ENCODE results near the gene WDR76.

DNA sequence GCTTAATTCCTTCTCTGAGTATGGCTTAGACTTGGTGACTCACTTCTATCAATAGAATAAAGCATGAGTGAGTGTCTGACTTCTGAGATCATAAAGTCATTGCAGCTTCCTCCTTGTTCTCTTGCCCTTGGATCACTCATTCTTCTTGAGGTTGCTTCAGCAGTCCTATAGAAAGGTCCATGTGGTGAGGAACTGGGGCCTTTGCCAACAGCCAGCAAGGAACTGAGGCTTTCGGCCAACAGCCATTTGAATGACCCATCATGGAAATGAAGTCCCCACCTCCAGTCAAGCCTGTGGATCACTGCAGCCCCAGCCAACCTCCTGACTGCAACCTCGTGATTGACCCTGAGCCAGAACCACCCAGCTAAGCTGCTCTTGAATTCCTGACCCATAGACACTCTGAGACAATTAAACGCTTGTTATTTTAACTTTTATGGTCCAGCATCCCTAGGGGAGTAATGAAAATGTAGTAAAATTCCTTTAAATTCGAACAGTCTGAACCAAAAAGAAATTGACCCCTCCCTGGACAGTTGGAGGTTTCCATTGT, 84.5 kb downstream of the WDR76 start:
- TF ChIP-seq, protein P1, sequence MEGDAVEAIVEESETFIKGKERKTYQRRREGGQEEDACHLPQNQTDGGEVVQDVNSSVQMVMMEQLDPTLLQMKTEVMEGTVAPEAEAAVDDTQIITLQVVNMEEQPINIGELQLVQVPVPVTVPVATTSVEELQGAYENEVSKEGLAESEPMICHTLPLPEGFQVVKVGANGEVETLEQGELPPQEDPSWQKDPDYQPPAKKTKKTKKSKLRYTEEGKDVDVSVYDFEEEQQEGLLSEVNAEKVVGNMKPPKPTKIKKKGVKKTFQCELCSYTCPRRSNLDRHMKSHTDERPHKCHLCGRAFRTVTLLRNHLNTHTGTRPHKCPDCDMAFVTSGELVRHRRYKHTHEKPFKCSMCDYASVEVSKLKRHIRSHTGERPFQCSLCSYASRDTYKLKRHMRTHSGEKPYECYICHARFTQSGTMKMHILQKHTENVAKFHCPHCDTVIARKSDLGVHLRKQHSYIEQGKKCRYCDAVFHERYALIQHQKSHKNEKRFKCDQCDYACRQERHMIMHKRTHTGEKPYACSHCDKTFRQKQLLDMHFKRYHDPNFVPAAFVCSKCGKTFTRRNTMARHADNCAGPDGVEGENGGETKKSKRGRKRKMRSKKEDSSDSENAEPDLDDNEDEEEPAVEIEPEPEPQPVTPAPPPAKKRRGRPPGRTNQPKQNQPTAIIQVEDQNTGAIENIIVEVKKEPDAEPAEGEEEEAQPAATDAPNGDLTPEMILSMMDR (conservative IDR thresholded peaks at IDR 0.05; ENCODE audit: low read length): no peak
- no peak for TF ChIP-seq EZH2phosphoT487 (IDR thresholded peaks at IDR 0.05; ENCODE audit: borderline replicate concordance)
